DMS79 treated with DMSO at 0.1 percent for 48 hours (cell line): Measurements from ENCODE around the gene MUTYH.
"Not testable (repeated sequence)": the region's sequence is repeated elsewhere in the genome, so short reads cannot be mapped to it uniquely, and the experiment has no call there.

Source experiments
- DNase-seq: peaks from one replicate; lab custom pipeline; 2025; lab: John Stamatoyannopoulos, UW

MUTYH gene

GRCh38 chr1:45339789-45340558 lies at the start of gene MUTYH, which contains the start of gene TOE1:
Gene MUTYH, minus strand, starts transcription at chr1:45340440. Its CDS starts 5,935 bp downstream, at chr1:45334505.
Gene TOE1, plus strand, starts transcription at chr1:45340170. Its CDS starts 83 bp downstream, at chr1:45340253.
- DNase-seq, result peak; percentile 91

GRCh38 chr1:45386219-45386618 lies 46.0 kb upstream of the MUTYH start:
- no peak for DNase-seq

GRCh38 chr1:45385302-45385701 lies 45.1 kb upstream of the MUTYH start:
- DNase-seq, result peak; percentile 14

GRCh38 chr1:45384213-45384612 lies 44.0 kb upstream of the MUTYH start:
- DNase-seq, result not testable (repeated sequence)

GRCh38 chr1:45383191-45383590 lies 43.0 kb upstream of the MUTYH start:
- DNase-seq, result no peak

GRCh38 chr1:45381243-45381642 lies 41.0 kb upstream of the MUTYH start:
- no peak for DNase-seq

- no peak for DNase-seq
Measured at GRCh38 chr1:45380730-45381129, 40.5 kb upstream of the MUTYH start.

GRCh38 chr1:45380125-45380524 lies 39.9 kb upstream of the MUTYH start:
- DNase-seq, result no peak

GRCh38 chr1:45379524-45379923 lies 39.3 kb upstream of the MUTYH start:
- DNase-seq, result no peak

- no peak for DNase-seq
Measured at GRCh38 chr1:45378184-45378583, 37.9 kb upstream of the MUTYH start.

- DNase-seq, result no peak
Measured at GRCh38 chr1:45375104-45376090, 35.2 kb upstream of the MUTYH start.

GRCh38 chr1:45373573-45373972 lies 33.3 kb upstream of the MUTYH start:
- no peak for DNase-seq

- no peak for DNase-seq
Measured at GRCh38 chr1:45370575-45370974, 30.3 kb upstream of the MUTYH start.

GRCh38 chr1:45365051-45365450 lies 24.8 kb upstream of the MUTYH start:
- no peak for DNase-seq

GRCh38 chr1:45364294-45364693 lies 24.1 kb upstream of the MUTYH start:
- DNase-seq, result no peak

- not testable (repeated sequence) for DNase-seq
Measured at GRCh38 chr1:45360981-45361380, 20.7 kb upstream of the MUTYH start.

- peak; percentile 38 for DNase-seq
Measured at GRCh38 chr1:45359882-45360513, 19.8 kb upstream of the MUTYH start.

- no peak for DNase-seq
Measured at GRCh38 chr1:45356186-45356585, 15.9 kb upstream of the MUTYH start.

- no peak for DNase-seq
Measured at GRCh38 chr1:45355683-45356082, 15.4 kb upstream of the MUTYH start.

GRCh38 chr1:45354838-45355237 lies 14.6 kb upstream of the MUTYH start:
- DNase-seq, result no peak

GRCh38 chr1:45353685-45354084 lies 13.4 kb upstream of the MUTYH start:
- DNase-seq, result no peak

- DNase-seq, result no peak
Measured at GRCh38 chr1:45351508-45351907, 11.3 kb upstream of the MUTYH start.
